Natural killer cell (primary cell): ENCODE measurements around the gene ANGPT4. TPM values are rescaled to one million over a fixed set of nuclear protein-coding genes. Genes with fewer than 3 reads are reported as not detected.

ENCODE experiments used
- ATAC-seq, 3 donors: fragments of 150-1000 bp in 2 of 3; fragments of 200-7000 bp in 1 of 3; cut with Tn5 transposase; 1 replicate in 1 of 3; 2 replicates in 2 of 3; pipeline ENCODE4 v1.10.0; 2021; ENCODE audit warnings: mild to moderate bottlenecking in 2 of 3, moderate library complexity in 2 of 3
- DNase-seq, 2 donors: peaks; one replicate each; pipeline versions ENCODE4 v3.0.0 to v3.0.0-alpha.2; 2013 to 2021; ENCODE audit warnings: mixed read lengths in 1 of 2
- H3K27ac ChIP-seq: one replicate; pipeline ENCODE4 v1.5.1; 2013; ENCODE audit warnings: mild to moderate bottlenecking, low read length
- H3K27me3 ChIP-seq: one replicate; pipeline ENCODE4 v1.6.1; 2013; ENCODE audit warnings: low read length; ENCODE audit not compliant: control insufficient read depth, insufficient read depth
- H3K36me3 ChIP-seq: one replicate; pipeline ENCODE4 v1.6.1; 2013; ENCODE audit warnings: low read length; ENCODE audit not compliant: control insufficient read depth, insufficient read depth
- H3K4me1 ChIP-seq: one replicate; pipeline ENCODE4 v1.6.1; 2013; ENCODE audit warnings: low read length; ENCODE audit not compliant: control insufficient read depth, insufficient read depth
- H3K4me3 ChIP-seq: one replicate; pipeline ENCODE4 v1.5.1; 2013; ENCODE audit warnings: low read length
- H3K9me3 ChIP-seq: one replicate; pipeline ENCODE4 v1.6.1; 2013; ENCODE audit warnings: low read length; ENCODE audit not compliant: control insufficient read depth, insufficient read depth
- H3K27ac Mint-ChIP-seq, 2 donors: one replicate each; pipeline ENCODE4 v1.8.0; 2022; ENCODE audit warnings: mild to moderate bottlenecking in 2 of 2, mixed read lengths in 2 of 2, moderate library complexity in 1 of 2
- H3K27me3 Mint-ChIP-seq, 2 donors: one replicate each; pipeline ENCODE4 v1.8.0; 2022; ENCODE audit warnings: low read depth in 2 of 2, mixed read lengths in 2 of 2
- H3K36me3 Mint-ChIP-seq: one replicate; pipeline ENCODE4 v1.8.0; 2022; ENCODE audit warnings: mixed read lengths
- H3K4me1 Mint-ChIP-seq, 2 donors: one replicate each; pipeline ENCODE4 v1.8.0; 2022; ENCODE audit warnings: mixed read lengths in 2 of 2
- H3K4me3 Mint-ChIP-seq: one replicate; pipeline ENCODE4 v1.8.0; 2022; ENCODE audit warnings: mild to moderate bottlenecking, moderate library complexity, mixed read lengths
- H3K9me3 Mint-ChIP-seq, 2 donors: one replicate each; pipeline ENCODE4 v1.8.0; 2022; ENCODE audit warnings: mixed read lengths in 2 of 2
- WGBS: methylation state at CpG from one replicate; pipeline ENCODE4 v1.1.7; 2013; ENCODE audit warnings: missing lambda C conversion rate; ENCODE audit not compliant: insufficient coverage; 5-methylcytosine and 5-hydroxymethylcytosine counted together
- intact Hi-C: fragments of 100-400 bp; cut with micrococcal nuclease; formaldehyde crosslinking; loops from one replicate; pipeline ENCODE4 v1.14.2; 2022
- total RNA-seq, 4 donors: library from RNA; stranded (reverse); fragments of 120-200 nt in 1 of 4; gene quantifications; one replicate each; pipeline versions ENCODE4 v1.2.3 to v1.2.4, GENCODE V29; 2013 to 2022
- TF ChIP-seq, protein P1 (sequence below): fragments of 200-600 bp; IDR thresholded peaks from one replicate; pipeline ENCODE4 v1.8.0; 2022; ENCODE audit warnings: antibody characterized with exemption

Gene ANGPT4
- total RNA-seq, 3 donors from 2014 or later (not counting 1 experiment from before 2014, with no cell fraction given), result not detected

DNA sequence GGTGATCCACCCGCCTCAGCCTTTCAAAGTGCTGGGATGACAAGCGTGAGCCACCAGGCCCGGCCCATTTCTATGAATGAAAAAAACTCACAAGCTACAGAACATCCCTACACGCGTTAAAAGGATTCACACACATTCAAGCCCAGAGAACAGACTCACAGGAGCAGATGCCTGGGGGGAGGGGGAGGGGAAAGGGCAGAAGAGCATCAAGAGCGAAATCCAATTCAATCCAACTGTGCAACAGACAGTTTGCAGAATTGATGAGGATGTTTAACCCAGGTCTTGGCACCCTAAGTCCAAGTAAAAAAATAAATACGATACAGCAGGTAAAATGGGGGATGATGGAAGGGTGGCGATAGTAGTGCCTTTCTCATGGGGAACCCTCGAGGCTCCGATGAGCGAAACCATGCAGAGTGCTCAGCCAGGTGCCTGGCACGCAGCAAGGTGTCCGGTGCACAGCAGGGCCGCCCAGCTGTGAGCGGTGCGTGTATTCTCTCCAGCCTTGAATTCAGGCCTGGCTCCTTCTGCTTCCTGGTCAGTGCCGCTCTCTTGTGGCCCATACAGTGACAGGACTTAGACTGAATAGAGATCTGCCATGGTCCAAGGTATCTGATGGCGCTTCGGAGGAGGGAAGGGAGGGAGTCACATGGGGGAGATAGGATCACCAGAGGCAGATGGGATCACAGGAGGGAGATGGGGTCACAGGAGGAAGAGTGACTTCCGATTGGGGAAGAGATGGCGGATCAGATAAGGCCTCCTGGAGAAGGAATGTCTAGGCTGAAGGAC is 35.4 kb upstream of the ANGPT4 start:
- no peaks in the 10 kb centered on the region for H3K36me3 ChIP-seq
- Mint-ChIP-seq H3K36me3 (no peaks in the 10 kb centered on the region), H3K27me3 (peaks cover 34 to 41% of the 10 kb centered on the region in 2 donors), H3K4me3 (no peak overlapping the region), H3K4me1 (no peaks in the 10 kb centered on the region), H3K9me3 (no peaks in the 10 kb centered on the region), H3K27ac (no peak overlapping the region)
- intact Hi-C loops, result no loop called here
- H3K4me1 ChIP-seq, result peaks cover 3% of the 10 kb centered on the region
- H3K27me3 ChIP-seq, result peaks cover 4% of the 10 kb centered on the region
- 87% methylated on average over 18 of the region's 21 CpGs for WGBS
- DNase-seq (no peak), ATAC-seq (no peak)
- no peak overlapping the region for H3K27ac ChIP-seq
- no peaks in the 10 kb centered on the region for H3K9me3 ChIP-seq
- TF ChIP-seq, protein P1, sequence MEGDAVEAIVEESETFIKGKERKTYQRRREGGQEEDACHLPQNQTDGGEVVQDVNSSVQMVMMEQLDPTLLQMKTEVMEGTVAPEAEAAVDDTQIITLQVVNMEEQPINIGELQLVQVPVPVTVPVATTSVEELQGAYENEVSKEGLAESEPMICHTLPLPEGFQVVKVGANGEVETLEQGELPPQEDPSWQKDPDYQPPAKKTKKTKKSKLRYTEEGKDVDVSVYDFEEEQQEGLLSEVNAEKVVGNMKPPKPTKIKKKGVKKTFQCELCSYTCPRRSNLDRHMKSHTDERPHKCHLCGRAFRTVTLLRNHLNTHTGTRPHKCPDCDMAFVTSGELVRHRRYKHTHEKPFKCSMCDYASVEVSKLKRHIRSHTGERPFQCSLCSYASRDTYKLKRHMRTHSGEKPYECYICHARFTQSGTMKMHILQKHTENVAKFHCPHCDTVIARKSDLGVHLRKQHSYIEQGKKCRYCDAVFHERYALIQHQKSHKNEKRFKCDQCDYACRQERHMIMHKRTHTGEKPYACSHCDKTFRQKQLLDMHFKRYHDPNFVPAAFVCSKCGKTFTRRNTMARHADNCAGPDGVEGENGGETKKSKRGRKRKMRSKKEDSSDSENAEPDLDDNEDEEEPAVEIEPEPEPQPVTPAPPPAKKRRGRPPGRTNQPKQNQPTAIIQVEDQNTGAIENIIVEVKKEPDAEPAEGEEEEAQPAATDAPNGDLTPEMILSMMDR, result no peak
- no peak overlapping the region for H3K4me3 ChIP-seq

GRCh38 chr20:949717-950116 is 33.6 kb upstream of the ANGPT4 start:
- Histone ChIP-seq H3K4me1 (no peaks in the 10 kb centered on the region), H3K9me3 (no peaks in the 10 kb centered on the region), H3K27me3 (no peaks in the 10 kb centered on the region), H3K36me3 (no peaks in the 10 kb centered on the region), H3K27ac (no peak overlapping the region), H3K4me3 (no peak overlapping the region)
- 92% methylated on average over 7 of the region's 7 CpGs for WGBS
- Mint-ChIP-seq H3K4me1 (no peaks in the 10 kb centered on the region), H3K36me3 (no peaks in the 10 kb centered on the region), H3K27ac (no peak overlapping the region), H3K9me3 (no peaks in the 10 kb centered on the region), H3K27me3 (peaks cover 23 to 25% of the 10 kb centered on the region in 2 donors), H3K4me3 (no peak overlapping the region)
- TF ChIP-seq, protein P1, result no peak
- DNase-seq, result no peak
- intact Hi-C loops, result no loop called here
- no peak for ATAC-seq

- WGBS, result 93% methylated on average over 7 of the region's 8 CpGs
- H3K27ac Mint-ChIP-seq, result no peak overlapping the region
These were observed 30.7 kb upstream of the ANGPT4 start for GRCh38 chr20:946826-947225.

More at GRCh38 chr20:946826-947225, 30.7 kb upstream of the ANGPT4 start:
- TF ChIP-seq, protein P1, result no peak
- ATAC-seq (no peak), DNase-seq (no peak)
- no peaks in the 10 kb centered on the region for H3K4me1 ChIP-seq
- H3K27ac ChIP-seq, result no peak overlapping the region
- no peaks in the 10 kb centered on the region for H3K27me3 ChIP-seq
- H3K36me3 ChIP-seq, result no peaks in the 10 kb centered on the region
- intact Hi-C loops, result no loop called here
- no peak overlapping the region for H3K4me3 ChIP-seq
- no peak overlapping the region for H3K4me3 Mint-ChIP-seq
- no peaks in the 10 kb centered on the region for H3K9me3 Mint-ChIP-seq
- no peaks in the 10 kb centered on the region for H3K9me3 ChIP-seq
- no peaks in the 10 kb centered on the region for H3K4me1 Mint-ChIP-seq
- no peaks in the 10 kb centered on the region for H3K36me3 Mint-ChIP-seq
- peaks cover 19 to 22% of the 10 kb centered on the region in 2 donors for H3K27me3 Mint-ChIP-seq
